Transverse colon (tissue), 4 donors: ENCODE results near the gene ABHD8. TPM values are rescaled to one million over a fixed set of nuclear protein-coding genes. Genes with fewer than 3 reads are reported as not detected.

Experiments
- DNase-seq: peaks from one replicate; pipeline ENCODE4 v3.0.0-alpha.2; 2019
- H3K27ac ChIP-seq, 4 donors: fragments of 200-600 bp; sonication (generic); 2 replicates each; pipeline ENCODE4 v1.5.1; 2016 to 2018; ENCODE audit warnings: inconsistent platforms in 4 of 4
- H3K27me3 ChIP-seq: fragments of 200-600 bp; sonication (generic); 2 replicates; pipeline ENCODE4 v1.5.1; 2017; ENCODE audit warnings: inconsistent platforms
- H3K36me3 ChIP-seq, 4 donors: fragments of 200-600 bp; sonication (generic); 2 replicates each; pipeline ENCODE4 v1.5.1; 2017 to 2019; ENCODE audit warnings: inconsistent platforms in 4 of 4
- H3K4me1 ChIP-seq, 4 donors: fragments of 200-600 bp; sonication (generic); 2 replicates each; pipeline ENCODE4 v1.5.1; 2017 to 2020; ENCODE audit warnings: inconsistent platforms in 4 of 4
- H3K4me3 ChIP-seq, 4 donors: fragments of 200-600 bp; sonication (generic); 1 replicate in 1 of 4; 2 replicates in 3 of 4; pipeline versions ENCODE4 v1.5.1 to v1.6.1; 2017 to 2019; ENCODE audit warnings: inconsistent platforms in 4 of 4
- H3K9me3 ChIP-seq, 2 donors: fragments of 200-600 bp; sonication (generic); 2 replicates each; pipeline ENCODE4 v1.5.1; 2017 to 2019; ENCODE audit warnings: inconsistent platforms in 2 of 2
- EP300 ChIP-seq: sonication (generic); formaldehyde crosslinking; IDR thresholded peaks from one replicate; pipeline ENCODE4 v1.6.1; 2017; ENCODE audit warnings: antibody characterized with exemption, low read depth
- POLR2A ChIP-seq: fragments of 450-650 bp; IDR thresholded peaks from one replicate; pipeline ENCODE4 v1.6.1; 2016; ENCODE audit warnings: antibody characterized with exemption, mild to moderate bottlenecking, moderate library complexity
- POLR2AphosphoS5 ChIP-seq, 3 donors: sonication (generic); formaldehyde crosslinking; IDR thresholded peaks; one replicate each; pipeline ENCODE4 v1.6.1; 2016; ENCODE audit warnings: antibody characterized with exemption in 3 of 3
- WGBS, 2 donors: methylation state at CpG; one replicate each; pipeline ENCODE4 v1.1.5; 2018; ENCODE audit warnings: low coverage in 1 of 2; 5-methylcytosine and 5-hydroxymethylcytosine counted together
- in situ Hi-C, 4 donors: fragments of 200-750 bp; cut with MboI; loops; one replicate each; pipeline versions ENCODE4 v1.15.0 to v1.15.1; 2017; ENCODE audit warnings: low sequenced_read_pairs in 3 of 4, low pct_ligation_motif_present in 1 of 4, low pct_unique_long_range_greater_than_20kb in 1 of 4
- intact Hi-C: fragments of 100-400 bp; cut with DNase I; formaldehyde crosslinking; loops from one replicate; pipeline ENCODE4 v1.15.1; 2023; ENCODE audit warnings: low total_unique reads
- total RNA-seq, 4 donors: library from RNA; depleted of rRNA; stranded (reverse); fragments of >200 nt; gene quantifications; one replicate each; pipeline ENCODE4 v1.1.0, GENCODE V29; 2016
- TF ChIP-seq, protein P1 (sequence below), 5 experiments: fragments of 200-600 bp in 3 of 5; fragments of 450-650 bp in 2 of 5; sonication (generic) in 3 of 5; IDR thresholded peaks; 1 replicate in 2 of 5; 2 replicates in 3 of 5; pipeline ENCODE4 v1.5.1; 2016 to 2017; ENCODE audit warnings: antibody characterized with exemption in 5 of 5, inconsistent platforms in 3 of 5, mild to moderate bottlenecking in 2 of 5, moderate library complexity in 1 of 5

Gene ABHD8
- total RNA-seq, 4 donors from 2014 or later, result 6.0 to 14.1 (median 9.1) TPM

DNA sequence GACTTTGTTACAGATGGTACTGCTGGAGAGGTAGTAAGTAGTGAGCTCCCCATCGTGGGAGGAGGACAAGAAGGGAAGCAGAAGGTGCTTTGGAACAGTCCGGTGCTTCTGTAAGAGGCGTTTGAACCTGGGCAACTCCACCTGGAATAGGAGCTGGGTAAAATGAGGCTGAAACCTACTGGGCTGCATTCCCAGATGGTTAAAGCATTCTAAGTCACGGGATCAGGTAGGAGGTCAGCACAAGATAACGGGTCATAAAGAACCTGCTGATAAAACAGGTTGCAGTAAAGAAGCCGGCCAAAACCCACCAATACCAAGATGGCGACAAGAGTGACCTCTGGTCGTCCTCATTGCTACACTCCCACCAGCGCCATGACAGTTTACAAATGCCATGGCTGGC lies 16.5 kb downstream of the ABHD8 start:
- TF ChIP-seq, protein P1, sequence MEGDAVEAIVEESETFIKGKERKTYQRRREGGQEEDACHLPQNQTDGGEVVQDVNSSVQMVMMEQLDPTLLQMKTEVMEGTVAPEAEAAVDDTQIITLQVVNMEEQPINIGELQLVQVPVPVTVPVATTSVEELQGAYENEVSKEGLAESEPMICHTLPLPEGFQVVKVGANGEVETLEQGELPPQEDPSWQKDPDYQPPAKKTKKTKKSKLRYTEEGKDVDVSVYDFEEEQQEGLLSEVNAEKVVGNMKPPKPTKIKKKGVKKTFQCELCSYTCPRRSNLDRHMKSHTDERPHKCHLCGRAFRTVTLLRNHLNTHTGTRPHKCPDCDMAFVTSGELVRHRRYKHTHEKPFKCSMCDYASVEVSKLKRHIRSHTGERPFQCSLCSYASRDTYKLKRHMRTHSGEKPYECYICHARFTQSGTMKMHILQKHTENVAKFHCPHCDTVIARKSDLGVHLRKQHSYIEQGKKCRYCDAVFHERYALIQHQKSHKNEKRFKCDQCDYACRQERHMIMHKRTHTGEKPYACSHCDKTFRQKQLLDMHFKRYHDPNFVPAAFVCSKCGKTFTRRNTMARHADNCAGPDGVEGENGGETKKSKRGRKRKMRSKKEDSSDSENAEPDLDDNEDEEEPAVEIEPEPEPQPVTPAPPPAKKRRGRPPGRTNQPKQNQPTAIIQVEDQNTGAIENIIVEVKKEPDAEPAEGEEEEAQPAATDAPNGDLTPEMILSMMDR (IDR thresholded peaks at IDR 0.05), result no peak
- TF ChIP-seq POLR2AphosphoS5 (IDR thresholded peaks at IDR 0.05), result no peak
- TF ChIP-seq EP300, result no peak
- no peak for TF ChIP-seq POLR2A
- no peak for DNase-seq
- H3K27ac ChIP-seq, result no peak overlapping the region
- intact Hi-C loops, result no loop called here
- no peaks in the 10 kb centered on the region for H3K9me3 ChIP-seq
- WGBS, 2 donors, result 66% methylated on average over 9 of the region's 9 CpGs; no CpG with 5 or more reads in 1 of the 2 donors
- in situ Hi-C loops, result loop anchor here (10.0 to 25.0 kb wide), 5 partner anchors 72 to 524 kb away; partner anchors contain the start of gene USE1 (in 1 of the 4)
- peaks cover 8% of the 10 kb centered on the region for H3K27me3 ChIP-seq
- H3K4me1 ChIP-seq, result peaks cover 8 to 16% (median 12%) of the 10 kb centered on the region in 4 donors
- no peak overlapping the region for H3K4me3 ChIP-seq
- H3K36me3 ChIP-seq, result no peaks in the 10 kb centered on the region

DNA sequence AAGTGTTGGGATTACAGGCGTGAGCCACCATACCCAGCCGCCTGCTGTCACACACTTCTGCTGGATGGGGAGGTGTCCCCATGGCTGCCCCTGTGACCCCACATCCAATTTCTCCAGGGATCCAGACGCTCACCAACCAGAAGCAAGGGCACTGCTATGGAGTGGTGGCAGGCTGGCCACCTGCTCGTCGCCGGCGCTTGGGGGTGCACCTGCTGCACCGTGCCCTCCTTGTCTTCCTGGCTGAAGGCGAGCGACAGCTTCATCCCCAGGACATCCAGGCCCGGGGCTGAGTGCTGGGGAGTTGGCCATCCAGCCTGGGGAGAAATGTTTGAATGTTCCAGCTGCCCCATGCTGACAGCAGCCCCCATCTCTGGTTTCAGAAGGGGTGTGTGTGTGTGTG lies 17.0 kb downstream of the ABHD8 start:
- Histone ChIP-seq H3K27me3 (peaks cover 13% of the 10 kb centered on the region), H3K4me3 (no peak overlapping the region), H3K4me1 (peaks cover 12 to 21% (median 17%) of the 10 kb centered on the region in 4 donors), H3K36me3 (no peaks in the 10 kb centered on the region), H3K27ac (no peak overlapping the region), H3K9me3 (no peaks in the 10 kb centered on the region)
- DNase-seq, result no peak
- in situ Hi-C loops (loop anchor here (10.0 to 25.0 kb wide), 5 partner anchors 71 to 524 kb away; partner anchors contain the start of gene USE1 (in 1 of the 4)), intact Hi-C loops (no loop called here)
- TF ChIP-seq POLR2A (no peak), EP300 (no peak), POLR2AphosphoS5 (IDR thresholded peaks at IDR 0.05) (no peak)
- TF ChIP-seq, protein P1 (IDR thresholded peaks at IDR 0.05), result no peak
- 90% methylated on average over 11 of the region's 11 CpGs; no CpG with 5 or more reads in 1 of the 2 donors for WGBS, 2 donors

DNA sequence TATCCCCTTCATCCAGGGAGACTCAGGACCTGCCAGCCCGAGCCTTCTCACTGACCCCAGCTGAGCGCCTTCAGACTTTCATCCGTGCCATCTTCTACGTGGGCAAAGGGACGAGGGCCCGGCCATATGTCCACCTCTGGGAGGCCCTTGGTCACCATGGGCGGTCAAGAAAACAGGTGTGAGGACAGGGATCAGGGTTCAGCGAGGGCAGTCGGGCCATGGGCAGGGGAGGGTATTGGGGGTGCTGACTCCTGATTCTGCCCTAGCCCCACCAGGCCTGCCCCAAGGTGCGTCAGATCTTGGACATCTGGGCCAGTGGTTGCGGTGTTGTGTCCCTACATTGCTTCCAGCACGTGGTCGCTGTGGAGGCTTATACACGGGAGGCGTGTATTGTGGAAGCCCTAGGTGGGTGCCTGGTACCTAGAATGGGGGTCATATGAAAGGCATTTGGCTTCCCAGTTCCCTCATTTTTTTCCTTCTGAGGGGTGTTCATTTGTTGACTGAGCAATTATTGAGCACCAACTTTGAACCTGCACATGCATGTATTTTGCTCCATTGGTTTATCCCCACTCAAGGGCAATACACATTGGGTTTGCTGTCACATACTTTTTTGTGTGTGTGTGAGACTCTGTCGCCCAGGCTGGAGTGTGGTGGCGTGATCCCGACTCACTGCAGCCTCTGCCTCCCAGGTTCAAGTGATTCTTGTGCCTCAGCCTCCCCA lies 17.6 kb downstream of the ABHD8 start:
- TF ChIP-seq POLR2A (no peak), POLR2AphosphoS5 (IDR thresholded peaks at IDR 0.05) (no peak), EP300 (no peak)
- TF ChIP-seq, protein P1 (IDR thresholded peaks at IDR 0.05), result no peak
- intact Hi-C loops, result no loop called here
- 91 to 100% methylated on average over 3 to 18 of the region's 18 CpGs for WGBS, 2 donors

DNA sequence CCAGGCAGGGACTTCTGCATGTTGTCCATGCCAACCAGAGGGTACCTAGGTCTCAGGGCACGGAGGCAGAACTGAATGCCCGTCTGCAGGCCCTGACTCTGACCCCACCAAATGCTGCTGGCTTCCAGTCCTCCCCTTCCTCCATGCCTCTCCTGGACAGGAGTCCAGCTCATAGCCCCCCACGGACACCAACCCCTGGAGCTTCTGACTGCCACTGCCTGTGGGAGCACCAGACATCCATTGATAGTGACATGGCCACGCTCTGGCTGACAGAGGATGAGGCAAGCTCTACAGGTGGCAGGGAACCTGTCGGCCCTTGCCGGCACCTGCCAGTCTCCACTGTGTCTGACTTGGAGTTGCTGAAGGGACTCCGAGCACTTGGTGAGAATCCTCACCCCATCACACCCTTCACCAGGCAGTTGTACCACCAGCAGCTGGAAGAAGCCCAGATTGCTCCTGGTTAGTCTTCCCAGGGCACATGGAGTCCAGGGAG lies 19.7 kb downstream of the ABHD8 start:
- no peak for TF ChIP-seq POLR2A
- TF ChIP-seq, protein P1 (IDR thresholded peaks at IDR 0.05), result no peak
- no peak for TF ChIP-seq EP300
- no peak for TF ChIP-seq POLR2AphosphoS5 (IDR thresholded peaks at IDR 0.05)
- Histone ChIP-seq H3K9me3 (no peaks in the 10 kb centered on the region), H3K27ac (no peak overlapping the region), H3K36me3 (no peaks in the 10 kb centered on the region), H3K27me3 (peaks cover 14% of the 10 kb centered on the region), H3K4me3 (no peak overlapping the region), H3K4me1 (peaks cover 12 to 18% (median 16%) of the 10 kb centered on the region in 4 donors)
- no peak for DNase-seq
- intact Hi-C loops (loop anchor here (2.0 kb wide), 1 partner anchor 79 kb away; no protein-coding TSS in a partner anchor), in situ Hi-C loops (loop anchor here (10.0 to 25.0 kb wide), 5 partner anchors 69 to 521 kb away; partner anchors contain the start of gene USE1 (in 1 of the 4))
- WGBS, 2 donors, result 88% methylated on average over 6 of the region's 7 CpGs; no CpG with 5 or more reads in 1 of the 2 donors

More for the DNA sequence above, 17.6 kb downstream of the ABHD8 start:
- Histone ChIP-seq H3K9me3 (no peaks in the 10 kb centered on the region), H3K36me3 (no peaks in the 10 kb centered on the region), H3K27me3 (peaks cover 14% of the 10 kb centered on the region), H3K4me3 (no peak overlapping the region), H3K27ac (no peak overlapping the region), H3K4me1 (peaks cover 12 to 22% (median 19%) of the 10 kb centered on the region in 4 donors)
- no peak for DNase-seq
- in situ Hi-C loops, result loop anchor here (10.0 to 25.0 kb wide), 5 partner anchors 71 to 523 kb away; partner anchors contain the start of gene USE1 (in 1 of the 4)
